NAMALWA (cell line): ENCODE data around the gene NME7.
"Not testable (repeated sequence)": the region's sequence is repeated elsewhere in the genome, so short reads cannot be mapped to it uniquely, and the experiment has no call there.

ENCODE experiments used
- DNase-seq: peaks from one replicate; pipeline ENCODE4 v3.0.0-alpha.2; 2015; ENCODE audit warnings: low spot score

The NME7 gene

GRCh38 chr1:169340882-169341281, 26.7 kb downstream of the NME7 start:
- DNase-seq = no peak

- DNase-seq = no peak
These were observed 27.8 kb downstream of the NME7 start for GRCh38 chr1:169339773-169340172.

DNA sequence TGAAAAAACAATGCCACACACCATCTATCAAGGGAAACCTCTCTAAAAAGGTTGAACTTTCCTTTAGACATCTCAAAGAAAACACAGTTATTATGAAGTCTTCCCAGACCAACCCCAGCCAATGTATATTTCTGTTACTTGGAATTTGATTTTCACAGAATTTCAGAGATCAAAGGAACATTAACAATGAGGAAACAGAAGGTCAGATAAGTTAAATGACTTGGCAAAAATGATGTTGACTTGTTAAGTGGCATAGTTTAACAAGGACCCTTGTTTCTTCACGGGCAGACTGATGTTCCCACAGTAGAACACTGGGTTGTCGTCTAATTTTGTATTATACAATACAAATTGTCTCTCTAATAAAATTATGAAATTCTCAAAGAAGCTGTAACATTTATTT, 29.0 kb downstream of the NME7 start:
- DNase-seq = no peak

DNA sequence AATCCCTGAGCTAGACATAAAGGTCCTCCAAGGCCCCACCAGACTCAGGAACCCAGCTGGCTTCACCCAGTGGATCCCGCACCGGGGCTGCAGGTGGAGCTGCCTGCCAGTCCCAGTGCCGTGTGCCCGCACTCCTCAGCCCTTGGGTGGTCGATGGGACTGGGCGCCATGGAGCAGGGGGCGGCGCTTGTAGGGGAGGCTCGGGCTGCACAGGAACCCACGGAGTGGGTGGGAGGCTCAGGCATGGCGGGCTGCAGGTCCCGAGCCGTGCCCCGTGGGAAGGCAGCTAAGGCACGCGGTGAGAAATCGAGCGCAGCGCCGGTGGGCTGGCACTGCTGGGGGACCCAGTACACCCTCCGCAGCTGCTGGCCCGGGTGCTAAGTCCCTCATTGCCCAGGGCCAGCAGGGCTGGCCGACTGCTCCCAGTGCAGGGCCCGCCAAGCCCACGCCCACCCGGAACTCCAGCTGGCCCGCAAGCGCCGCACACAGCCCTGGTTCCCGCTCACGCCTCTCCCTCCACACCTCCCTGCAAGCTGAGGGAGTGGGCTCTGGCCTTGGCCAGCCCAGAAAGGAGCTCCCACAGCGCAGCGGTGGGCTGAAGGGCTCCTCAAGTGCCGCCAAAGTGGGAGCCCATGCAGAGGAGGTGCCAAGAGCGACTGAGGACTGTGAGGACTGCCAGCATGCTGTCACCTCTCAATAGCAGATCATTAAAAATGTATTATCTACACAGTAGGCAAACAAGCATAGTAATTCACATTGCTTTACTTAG, 30.5 kb downstream of the NME7 start:
- DNase-seq = not testable (repeated sequence)

DNA sequence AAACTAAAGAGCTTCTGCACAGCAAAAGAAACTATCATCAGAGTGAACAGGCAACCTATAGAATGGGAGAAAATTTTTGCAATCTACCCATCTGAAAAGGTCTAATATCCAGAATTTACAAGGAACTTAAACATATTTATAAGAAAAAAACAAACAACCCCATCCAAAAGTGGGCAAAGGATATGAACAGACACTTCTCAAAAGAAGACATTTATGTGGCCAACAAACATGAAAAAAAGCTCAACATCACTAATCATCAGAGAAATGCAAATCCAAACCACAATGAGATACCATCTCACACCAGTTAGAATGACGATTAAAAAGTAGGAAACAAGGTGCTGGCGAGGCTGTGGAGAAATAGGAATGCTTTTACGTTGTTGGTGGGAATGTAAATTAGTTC, 32.9 kb downstream of the NME7 start:
- DNase-seq = not testable (repeated sequence)

- no peak for DNase-seq
These were observed 36.7 kb downstream of the NME7 start for GRCh38 chr1:169330927-169331326.

- DNase-seq = no peak
These were observed 38.2 kb downstream of the NME7 start for GRCh38 chr1:169329383-169329782.

DNA sequence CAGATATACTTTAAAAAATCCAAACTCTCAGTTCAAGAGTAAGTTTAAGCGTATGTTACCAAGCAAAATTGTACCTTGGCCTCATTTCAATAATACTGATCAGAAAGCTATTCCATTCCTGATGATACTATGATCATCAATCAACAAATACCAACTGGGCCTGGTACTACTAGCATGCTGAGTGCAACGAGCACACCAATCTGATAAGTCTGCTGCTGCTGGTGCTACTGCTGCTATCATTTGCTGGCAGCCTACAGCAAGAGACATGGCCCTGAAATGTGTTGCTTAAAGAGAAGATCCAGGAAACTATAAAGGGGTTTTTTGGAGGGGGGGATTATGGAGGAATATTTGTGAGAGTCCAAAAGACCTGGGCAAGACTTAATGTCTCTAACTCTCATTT, 39.7 kb downstream of the NME7 start:
- DNase-seq = no peak

DNA sequence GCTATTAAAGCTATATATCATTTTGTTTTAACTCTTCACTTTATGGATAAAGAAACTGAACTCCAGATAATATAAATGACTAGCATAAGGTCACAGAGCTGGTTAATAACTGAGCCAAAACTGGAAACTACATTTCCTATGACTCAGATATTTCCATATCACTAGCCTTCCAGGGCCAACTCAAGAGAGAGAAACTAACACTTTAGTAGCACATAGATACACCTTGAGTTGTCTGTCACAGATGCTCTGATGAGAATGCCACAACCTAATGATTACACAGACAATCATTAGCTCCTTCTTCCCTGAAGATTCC, 40.7 kb downstream of the NME7 start:
- DNase-seq = no peak

GRCh38 chr1:169326261-169326955, 41.2 kb downstream of the NME7 start:
- DNase-seq = no peak

DNA sequence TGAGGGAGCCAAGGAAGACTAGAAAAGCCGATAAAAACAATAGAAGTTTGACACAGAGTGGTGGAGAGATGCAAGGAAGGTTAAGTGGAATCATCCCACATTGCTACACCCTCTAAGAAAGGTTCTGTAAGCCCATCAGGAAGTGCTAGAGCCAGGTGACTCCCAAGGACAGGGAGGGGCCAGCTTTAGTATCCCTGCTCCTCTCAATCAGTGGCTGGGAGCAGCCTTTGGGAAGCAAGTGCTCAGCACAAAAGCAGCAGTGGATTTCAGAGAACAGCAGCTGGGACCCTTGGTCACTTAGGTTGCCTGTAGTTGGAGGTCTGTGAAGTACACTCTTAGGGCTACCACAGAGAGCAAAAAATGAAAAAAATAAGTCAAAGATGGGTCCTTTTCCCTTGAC, 42.5 kb downstream of the NME7 start:
- no peak for DNase-seq

DNA sequence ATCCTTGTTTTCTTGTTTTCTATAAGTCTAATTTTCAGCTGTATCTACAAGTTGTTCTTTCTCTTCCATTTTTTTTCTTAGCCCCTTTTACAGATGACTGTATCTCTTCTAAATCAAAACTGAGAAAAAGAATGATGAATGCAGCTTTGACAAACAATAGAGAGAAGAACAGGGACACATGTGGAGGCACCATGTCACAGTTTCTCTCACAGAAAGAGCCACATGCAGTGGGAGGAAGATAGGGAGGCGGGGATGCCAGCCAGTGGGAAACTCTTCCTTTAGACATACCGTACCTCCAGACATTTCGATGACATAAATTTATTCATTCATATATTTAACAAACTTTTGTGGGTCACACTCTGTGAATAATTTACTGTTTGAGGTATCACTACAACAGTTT, 45.5 kb downstream of the NME7 start:
- no peak for DNase-seq

GRCh38 chr1:169321539-169321938, 46.1 kb downstream of the NME7 start:
- DNase-seq = no peak

DNA sequence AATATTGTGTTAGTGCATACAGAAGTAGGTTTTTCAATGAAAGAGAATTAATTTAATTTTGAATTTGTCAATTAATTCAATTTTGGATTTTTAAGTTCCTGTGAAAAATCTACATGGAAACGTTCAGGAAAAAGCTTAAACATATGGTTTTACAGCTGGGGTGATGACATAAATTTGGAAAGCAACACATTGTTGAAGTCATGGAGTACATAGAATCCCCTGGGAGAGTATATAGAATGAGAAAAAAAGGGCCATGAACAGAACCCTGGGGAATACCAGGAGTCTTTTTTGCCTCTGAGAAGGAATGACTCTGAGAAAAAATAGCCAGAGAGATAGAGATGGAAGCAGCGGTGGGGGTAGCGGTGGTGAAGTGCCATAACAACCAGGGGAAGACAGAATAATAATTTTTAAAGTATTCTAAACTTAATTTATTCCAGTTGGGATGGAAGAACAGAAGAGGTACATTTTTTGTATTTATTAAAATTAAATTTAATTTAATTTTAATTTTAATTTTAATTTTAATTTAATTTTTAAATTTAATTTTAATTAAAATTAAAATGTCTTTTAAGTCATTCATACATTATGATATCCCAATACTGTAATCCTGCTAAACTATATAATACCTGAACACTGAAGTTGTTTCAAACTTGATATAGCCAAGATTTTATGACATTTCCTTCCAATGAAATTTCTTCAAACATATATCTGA, 48.9 kb downstream of the NME7 start:
- no peak for DNase-seq

DNA sequence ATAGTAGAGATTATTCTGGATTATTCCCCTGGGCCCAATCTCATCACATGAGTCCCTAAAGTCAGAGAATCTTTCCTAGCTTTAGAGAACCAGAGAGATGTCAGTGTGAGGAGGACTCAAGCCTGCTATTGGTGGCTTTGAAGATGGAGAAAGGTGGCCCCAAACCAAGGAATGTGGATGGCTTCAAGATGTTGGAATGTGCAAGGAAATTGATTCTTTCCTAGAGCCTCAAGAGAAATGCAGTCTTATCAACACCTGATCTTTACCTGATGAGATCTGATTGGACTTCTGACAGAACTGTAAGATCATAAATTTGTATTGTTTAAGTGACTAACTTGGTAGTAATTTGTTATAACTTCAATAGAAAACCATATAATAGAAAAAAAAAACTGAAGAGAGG, 51.0 kb downstream of the NME7 start:
- no peak for DNase-seq

DNA sequence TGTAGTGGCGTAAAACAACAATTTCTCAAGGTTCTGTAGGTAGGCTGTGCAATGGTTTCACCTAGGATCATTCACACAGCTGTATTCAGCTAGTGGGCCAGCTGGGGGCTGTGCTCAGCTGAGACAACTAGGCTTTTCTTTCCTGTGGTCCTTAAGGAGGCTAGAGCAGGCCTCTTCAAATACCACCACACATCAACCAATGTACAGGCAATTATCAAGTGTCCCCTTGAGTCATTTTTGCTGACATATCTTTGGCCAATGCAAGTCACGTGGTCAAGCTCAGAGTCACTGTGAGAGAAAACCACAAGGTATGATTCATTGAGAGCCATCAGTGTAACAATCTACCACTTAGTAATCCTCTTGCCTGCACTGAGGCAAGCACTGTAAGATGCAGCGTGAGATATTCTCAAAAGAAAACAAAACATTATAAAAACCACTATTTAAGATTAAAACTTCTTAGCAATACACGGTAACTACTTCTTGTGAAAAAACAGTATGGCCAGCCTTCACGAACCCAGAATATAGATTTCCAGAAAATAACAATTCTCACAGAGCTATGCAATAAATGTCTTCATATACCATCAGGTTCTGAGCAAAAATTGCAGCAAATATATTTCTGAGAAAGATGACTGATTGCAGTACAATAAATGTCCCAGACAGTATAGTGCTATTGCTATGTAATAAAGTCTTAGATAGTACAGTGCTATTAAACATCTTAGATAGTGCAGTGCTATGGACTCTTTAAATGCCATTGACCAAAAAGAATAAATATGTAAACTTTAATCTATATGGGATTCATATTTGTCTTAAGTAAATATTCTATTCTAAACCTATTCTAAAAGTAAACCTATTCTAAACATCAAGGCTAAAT, 55.3 kb downstream of the NME7 start:
- DNase-seq = peak; percentile 22

- peak; percentile 46 for DNase-seq
These were observed 58.1 kb downstream of the NME7 start for GRCh38 chr1:169309178-169310166.

DNA sequence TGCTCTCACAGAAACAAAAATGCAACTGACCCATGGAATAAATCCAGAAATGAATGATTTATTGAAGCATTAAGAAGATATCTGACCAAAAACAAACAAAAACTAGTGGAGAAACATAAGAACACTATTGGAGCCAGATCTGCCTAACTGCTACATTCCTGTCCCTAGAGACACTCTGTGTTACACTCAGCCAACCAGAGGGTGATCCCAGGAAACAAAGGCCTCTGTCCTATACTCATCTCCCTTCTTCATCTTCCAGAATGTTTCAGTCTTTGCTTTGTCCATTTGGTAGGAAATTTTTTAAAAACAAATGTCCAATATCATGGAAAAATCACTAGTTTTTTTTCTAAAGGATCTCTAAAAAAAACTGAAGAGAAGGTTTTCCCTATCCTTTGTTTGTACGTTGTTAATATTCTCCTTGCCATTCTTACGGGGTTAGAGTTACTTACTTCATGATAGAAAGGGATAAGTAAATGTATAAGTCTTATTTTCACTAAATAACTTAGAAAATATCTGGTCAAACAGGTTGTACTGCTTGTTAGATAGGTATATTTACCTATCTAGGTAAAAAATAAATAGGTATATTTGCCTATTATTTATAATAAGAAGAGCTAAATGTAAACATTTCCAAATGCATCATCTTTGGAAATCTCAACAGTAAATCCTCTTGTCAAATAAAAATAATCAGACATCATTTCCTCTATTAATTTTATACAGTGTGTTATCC, 59.1 kb downstream of the NME7 start:
- no peak for DNase-seq

DNA sequence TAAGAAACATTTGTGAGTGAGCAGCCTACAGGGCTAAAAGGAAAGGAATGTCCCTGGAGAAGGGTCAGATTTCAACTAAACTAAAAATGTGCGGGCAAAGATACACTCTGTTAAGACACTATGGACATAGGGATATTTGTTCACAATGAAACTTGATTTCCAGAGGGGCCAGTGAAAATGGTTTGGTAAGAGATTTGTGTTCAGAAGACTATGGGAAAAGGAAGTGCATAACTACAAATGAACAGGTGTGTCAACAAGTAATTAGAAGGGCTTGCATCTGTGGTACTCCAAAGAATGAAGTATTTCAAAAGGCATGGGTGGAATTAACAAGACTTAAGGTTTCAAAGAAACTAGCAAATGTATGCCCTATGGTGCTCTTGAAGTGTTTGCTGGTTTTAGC, 60.4 kb downstream of the NME7 start:
- DNase-seq = no peak

- DNase-seq = no peak
These were observed 61.6 kb downstream of the NME7 start for GRCh38 chr1:169305948-169306347.
